Fibroblast of gingiva (primary cell): ENCODE measurements around the gene LRIG1.
A peak's percentile ranks its signal among the peaks of the same experiment; 100 is the strongest.

Experiments
- DNase-seq: peaks from one replicate; pipeline ENCODE4 v3.0.0-alpha.2; 2011; ENCODE audit warnings: low read depth

The LRIG1 gene

DNA sequence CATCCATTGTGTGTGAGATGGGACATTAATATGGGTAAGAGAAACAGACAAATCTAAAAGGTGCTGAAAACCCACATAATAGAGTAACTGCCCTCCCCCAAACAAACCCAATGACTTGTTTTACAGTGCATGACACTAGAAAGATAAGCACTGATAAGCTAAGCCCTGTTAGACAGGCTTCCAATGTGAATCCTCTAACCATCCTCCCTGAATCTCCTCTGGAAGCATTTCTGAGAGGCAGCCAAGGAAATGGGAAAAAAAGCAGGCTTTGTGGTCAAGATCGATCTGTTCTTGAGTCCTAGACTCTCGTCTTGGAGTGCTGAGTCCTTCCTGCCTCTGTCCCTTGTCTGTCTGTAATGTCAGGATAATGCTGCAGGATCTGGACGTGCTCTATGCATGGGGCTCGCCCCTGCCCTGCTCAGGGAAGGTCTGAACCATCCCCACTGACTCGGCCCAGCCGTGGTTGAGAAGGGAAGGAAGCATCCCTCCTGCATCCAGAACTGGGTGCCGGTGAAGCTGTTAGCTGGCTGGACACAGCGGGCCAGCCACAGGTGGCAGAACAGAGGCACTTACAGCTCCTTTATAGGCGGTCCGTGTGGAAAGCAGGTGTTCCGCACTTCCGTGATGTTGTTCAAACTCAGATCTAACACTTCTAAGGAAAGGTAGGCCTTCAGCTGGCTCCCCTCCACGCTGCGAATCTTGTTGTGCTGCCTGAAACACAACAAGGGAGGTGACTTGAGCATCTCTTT, 84.1 kb downstream of the LRIG1 start:
- DNase-seq: no peak

DNA sequence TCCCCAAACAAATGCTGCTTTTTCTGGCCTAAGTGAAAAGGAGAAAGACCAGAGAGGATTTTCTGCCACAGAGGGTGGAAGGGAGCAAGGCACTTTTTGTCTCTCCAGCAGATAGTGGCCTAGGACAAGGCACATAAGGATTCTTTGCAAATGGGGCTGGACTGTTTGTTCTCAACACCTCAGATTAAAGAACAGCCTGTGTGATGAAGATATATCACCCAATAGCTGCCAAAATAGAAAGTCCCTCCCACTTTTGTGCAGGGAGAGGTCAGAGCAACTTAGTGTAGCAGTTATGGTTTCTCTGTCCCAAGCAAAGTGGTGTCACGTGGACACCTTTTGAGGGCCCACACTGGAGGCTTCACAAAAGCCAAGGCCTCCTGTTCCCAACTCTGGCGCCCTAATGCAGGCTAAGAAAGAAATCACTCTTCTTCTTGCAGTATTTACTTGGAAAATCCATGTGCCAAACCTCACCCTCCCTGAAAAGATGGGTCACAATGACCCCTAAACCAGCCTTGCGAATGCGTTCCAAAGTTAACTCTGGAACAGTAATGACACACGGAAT, 84.9 kb downstream of the LRIG1 start:
- no peak for DNase-seq

DNA sequence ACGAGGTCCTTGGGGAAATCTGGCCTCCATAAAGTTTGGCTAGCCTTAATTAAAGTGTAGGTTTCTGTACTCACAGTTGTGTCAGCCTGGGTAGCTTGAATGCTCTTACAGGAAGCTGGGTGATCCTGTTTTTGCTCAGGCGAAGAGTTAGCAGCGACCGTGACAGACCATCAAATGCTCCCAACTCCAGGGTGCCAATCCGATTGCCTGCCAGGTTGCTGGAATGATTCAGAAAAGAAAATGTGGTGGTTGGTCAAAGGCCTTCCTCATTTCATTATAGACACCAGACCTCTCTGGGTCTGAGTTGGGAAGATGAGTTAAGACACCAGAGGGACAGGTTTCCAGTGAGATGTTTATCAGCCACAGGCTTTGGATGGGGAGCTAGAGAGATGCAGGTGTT, 86.0 kb downstream of the LRIG1 start:
- no peak for DNase-seq

DNA sequence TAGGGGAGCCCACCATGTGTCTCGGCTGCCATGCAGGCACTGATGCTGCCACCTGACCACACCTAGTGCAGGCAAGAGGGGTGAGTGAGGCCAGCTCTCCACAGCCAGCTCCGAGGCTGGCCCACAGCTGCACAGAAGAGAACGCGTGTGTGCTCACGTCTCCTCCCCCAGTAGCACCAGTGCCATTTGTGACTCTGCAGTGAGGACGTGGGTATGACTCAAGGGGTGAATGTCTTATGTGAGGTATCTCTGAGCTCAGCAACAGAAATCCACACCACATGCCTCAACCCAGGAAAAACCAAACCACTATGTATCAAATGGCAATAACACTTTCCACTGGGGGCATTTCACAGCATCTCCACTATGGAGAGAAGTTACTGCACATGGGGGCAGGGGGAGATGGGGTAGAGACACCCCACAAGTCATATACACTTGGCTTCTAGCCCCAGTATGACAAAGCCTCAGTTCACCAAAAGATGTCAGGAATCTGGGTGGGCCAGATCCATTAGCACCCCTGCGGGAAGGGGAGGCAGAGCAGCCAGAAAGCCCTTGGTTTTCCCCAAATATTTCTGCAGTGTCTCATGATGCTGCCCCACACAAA, 87.6 kb downstream of the LRIG1 start:
- peak; percentile 74 for DNase-seq

DNA sequence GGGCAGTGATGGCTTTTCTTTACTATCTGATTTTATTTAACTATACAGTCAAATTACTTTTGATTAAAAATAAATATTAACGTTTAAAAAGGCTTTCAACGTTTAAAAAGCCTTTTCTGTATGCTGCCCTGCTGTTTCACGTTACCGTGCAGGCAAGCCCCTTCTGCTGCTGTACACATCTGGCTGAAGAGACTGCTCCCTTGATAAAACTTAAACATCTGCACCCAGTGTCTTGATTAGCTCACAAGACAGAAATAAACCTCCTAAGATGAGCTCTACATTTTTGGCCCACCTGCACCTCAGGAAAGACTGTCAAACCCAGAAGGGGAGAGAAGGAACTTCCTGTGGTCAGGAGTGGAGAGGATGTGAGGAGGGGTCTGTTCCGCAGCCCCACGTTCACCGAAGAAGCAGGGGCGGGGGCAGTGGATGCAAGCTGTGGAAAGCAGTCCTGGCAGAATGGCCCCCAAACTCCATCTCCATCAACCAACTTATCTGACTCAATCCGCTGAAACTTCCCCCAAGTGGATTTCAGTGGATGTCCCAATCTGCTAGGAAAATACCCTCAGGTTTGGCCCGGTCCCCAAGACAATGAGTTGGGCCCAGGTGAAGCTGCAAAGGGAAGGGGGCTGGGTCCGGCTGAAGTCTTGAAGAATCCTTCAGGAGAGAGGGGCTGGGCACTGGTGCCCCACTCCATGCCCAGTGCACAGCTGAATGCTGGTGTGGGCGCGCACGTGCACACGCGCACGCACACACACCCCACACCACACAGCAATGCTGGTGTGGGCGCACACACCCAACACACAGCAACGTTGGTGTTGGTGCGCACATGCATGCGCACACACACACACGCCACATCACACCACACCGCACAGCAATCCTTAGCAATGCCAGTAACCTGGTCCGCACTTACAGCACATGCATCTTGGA, 88.6 kb downstream of the LRIG1 start:
- no peak for DNase-seq

DNA sequence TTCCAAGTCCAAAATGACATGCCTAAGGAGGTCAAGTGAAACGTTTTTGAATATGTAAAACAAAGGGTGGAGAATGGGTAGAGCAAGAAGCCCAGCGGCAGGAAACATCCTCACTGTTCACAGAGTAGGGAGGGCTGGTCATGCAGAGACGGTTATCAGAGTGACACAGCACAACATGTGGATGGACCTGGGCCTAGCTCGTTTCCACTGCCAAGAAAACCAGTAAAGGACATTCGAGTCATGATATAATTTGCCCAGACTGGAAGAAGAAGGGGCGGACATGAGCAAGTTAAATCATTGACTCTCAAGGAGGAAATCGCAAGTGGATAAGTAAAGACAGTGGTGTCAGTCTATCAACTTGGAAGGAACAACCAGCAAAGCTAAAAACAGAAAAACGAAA, 89.3 kb downstream of the LRIG1 start:
- no peak for DNase-seq

DNA sequence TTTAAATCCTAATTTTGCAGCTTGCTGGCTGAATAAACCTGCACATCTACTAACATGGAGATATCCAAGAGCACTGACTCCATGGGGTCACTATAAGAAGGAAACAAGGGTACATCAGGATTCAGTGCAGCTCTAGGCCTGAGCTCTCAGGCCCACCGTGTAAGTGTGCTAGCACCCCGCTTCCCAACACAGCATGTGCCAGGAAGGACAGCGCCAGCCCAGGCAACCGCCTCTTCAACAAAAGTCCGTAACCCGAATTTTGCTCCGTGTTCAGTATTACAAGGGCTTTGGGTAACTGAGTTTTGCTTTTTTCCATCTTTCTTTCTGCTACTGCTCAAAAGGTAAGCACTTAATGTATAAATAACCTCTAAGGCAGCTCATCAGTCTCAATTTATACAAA, 89.8 kb downstream of the LRIG1 start:
- DNase-seq: no peak

DNA sequence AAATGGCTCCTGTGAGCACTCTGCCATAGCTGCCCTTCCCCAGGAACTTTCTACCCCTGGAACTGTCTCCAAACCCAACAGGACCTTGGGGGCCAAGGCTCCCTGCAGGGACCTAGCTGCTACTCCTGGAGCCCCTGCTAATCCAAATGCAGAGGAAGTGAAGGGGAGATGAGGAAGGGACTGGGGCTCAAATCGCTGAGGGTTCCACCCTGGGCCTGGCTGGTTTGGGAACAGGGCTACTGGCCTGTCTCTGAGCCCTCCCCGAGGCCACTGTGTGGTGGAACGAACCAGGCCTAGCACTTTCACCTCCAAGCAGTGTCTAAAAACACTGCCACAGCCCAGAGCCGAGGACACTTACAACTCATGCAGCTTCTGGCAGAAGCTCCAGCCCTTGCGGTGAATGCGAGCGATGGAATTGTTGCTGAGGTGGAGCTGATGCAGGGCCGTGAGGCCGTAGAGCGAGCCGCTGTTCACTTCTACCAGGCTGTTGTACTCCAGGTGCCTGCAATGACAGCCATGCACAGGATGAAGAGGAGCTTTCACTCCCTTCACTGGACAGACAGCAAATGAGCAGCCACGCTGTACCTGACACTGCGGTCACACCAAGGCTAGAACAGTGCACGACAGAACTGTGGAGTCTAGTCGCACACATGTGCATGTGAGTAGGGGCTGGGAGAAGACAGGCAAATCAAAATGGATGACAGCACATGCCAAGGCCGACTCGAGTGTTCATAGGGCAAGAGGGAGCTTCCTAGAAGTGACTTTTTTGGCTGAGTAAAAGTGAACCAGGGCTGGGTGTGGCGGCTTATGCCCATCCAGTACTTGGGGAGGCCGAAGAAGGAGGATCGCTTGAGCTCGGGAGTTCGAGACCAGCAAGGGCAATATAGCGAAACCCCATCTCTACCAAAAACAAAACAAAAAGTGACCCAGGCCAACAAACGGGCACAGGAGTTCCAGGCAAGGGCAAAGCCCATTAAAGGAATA, 90.8 kb downstream of the LRIG1 start:
- no peak for DNase-seq

DNA sequence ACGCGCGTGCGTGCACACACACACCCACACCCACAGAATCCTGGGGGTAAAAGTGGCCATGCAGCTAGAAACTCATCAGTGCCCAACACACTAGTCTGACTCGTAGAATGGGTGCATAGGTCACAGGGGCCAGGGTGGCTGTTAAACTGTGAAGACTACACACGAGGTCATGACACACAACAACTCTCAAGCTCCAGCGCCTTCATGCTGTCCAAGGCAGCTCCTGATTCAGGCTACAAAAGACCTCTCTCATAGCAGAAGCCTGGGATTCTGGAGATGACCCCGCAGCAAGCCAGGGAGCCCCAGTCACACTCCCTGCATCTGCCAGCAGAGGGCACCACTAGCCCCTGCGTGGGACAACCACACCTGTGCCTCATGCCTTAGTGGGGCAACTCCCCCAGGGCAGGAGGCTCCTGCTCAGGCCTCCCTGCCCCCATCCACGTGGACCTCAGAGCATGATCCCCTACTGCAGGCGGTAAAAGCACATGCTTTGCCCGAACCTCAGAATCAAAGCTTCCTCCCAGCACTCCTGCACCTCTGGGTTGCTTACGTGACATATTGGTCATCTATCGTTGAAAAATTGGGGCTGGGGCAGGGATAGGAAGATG, 93.1 kb downstream of the LRIG1 start:
- DNase-seq: peak; percentile 26

DNA sequence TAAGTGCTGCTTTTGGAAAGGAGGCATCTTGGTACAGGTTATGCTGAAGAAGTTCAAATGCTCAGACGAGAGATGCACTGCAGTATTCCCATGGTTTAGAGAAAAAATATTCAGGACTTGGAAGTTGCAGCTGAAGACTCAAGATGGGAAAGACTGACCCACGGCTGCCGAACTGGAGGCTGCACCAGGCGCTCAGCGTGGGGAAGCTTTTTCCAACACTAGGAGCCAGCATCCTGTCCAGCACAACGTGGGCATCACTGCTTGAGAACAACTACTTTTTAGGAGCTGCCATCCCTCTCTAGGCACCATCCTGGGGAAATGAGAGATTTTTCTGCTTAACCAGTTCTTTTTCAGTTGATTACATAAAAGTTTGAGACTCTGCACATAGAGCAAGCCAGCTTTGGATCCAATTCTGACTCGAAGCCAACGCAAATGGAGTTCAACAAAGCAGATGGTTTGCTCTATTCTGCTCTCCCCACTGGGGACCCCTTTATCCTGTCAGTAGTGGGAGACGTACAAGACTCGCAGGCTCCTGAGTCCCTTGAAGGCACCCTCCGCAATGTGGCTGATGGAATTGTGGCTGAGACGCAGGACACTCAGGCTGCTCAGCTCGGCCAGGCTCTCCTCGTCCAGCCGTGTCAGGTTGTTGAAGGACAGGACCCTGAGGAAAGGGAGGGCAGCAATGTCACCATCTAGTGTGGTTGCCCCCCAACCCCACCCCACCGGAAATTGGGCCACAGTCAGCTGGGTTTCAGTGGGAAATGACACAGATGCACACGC, 93.8 kb downstream of the LRIG1 start:
- DNase-seq: no peak

DNA sequence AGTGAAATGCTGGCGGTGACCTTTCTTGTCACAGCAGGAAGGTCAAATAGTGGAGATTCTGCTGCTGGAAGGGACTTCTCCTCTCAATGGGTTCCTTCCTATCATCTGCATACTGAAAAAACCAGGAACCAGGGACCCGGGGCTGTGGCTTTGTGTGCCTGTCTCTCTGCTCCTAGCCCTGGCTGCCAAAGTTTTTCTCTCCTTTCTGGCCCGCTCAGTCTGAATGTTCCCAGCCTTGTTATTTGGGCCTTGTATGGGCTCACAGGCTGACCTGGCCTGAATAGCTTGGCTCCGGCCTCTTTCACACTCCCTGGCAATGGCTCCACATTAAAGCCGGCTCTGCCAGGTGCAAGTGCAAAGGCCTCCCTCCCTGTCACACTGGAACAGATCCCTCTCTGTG, 94.7 kb downstream of the LRIG1 start:
- no peak for DNase-seq

DNA sequence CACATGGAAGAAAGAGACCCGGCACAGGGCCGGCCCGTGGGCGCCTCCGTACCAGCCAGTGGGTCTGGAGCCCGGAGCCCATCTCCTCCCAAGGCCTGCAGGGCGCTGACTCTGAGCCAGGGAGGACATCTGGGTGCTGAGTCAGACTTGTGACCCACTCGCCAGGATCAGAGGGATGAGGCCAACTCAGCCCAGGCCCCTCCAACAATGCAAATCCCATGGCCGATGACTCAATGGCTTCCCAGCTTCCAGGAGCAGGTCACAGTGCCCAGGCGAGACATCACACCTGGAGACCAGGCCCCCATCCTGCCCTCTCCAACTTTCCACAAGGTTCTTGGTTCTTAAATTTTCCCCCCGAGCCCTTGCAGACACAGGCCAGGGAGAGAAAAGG, 95.1 kb downstream of the LRIG1 start:
- DNase-seq: peak; percentile 70

DNA sequence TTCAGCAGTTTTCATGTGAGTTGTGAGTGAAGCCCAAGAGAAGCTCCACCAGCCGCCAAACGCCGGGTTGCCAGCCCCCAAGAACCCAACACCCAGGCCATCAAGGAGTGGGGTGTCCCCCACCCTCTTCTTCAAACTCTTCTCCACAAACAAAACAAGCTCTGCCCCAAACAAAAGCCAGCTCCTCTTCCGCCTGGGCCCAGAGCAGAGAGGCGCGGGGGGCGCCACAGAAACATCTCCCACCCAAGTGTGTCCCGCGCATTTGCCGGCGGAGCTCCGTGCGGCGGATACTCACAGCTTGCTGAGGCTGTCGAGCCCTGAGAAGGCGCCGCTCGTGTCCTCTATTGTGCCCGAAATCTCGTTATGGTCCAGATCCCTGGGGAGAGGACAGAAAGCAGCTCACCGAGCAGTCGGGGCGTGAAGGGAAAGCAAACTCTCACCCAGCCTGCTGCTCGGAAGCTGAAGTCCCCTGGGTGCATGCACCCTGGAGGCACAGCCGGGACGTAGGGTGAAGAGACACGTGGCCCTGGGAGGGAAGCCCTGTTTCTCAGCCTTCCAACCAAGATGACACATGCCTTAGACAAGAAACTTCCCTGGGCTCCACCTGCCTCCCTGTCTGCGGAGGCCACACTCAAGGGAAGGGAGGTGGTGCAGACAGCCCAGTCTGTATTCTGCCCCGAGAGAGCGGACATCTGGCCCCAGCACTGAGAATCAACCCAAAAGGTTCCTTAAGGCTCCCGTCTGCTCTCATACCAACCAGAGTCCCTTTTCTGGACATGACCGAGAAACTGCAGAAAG, 95.7 kb downstream of the LRIG1 start:
- no peak for DNase-seq

DNA sequence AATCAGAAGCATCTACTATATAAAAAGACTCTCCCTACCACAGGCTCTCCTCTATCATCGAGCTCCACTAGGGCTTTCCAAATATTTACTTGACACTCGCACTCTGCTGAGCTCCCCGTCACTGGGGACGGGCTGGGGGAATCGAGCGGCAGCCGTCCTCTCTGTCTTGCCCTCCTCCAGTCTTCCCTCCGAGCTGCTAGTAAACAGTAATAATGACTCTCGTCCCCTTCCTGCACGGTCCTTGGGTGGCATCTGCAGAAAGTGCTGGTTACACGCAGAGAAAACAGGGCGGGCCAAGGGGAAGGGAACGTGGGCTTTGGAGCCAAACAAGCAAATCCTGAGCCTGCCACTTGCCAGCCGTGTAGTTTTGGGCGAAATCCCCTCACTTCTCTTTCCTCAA, 96.6 kb downstream of the LRIG1 start:
- DNase-seq: no peak

DNA sequence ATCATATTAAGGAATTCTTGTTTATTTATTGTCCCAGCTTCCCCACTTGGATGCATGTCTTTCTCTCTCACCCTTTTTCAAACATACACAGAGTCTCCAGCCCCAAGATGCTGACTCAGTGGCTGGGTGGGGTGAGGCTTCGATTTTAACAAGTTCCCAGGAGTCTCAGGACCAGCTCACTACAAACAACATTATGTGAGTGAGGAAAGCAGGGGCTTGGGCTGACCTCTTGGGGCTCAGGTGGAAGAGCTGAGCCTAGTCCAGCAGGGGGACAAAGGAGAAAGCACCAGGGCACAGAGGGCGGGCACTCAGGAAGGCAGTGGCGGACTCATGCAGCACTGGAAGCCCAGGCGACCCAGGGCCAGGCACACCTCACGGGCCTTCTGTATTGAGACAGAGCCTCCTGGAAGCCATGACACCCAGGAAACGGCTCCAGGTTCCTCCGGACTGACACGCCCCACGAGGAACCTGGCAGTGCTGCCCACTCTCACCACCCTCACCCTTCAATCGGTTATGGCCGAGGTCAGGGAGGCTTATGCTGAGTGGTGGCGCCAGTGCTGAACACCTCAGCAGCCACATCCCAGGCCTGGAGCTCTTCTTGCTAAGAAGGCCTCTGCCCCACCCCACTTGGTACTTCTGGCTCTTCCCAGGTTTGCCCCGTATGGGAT, 97.4 kb downstream of the LRIG1 start:
- peak; percentile 21 for DNase-seq

DNA sequence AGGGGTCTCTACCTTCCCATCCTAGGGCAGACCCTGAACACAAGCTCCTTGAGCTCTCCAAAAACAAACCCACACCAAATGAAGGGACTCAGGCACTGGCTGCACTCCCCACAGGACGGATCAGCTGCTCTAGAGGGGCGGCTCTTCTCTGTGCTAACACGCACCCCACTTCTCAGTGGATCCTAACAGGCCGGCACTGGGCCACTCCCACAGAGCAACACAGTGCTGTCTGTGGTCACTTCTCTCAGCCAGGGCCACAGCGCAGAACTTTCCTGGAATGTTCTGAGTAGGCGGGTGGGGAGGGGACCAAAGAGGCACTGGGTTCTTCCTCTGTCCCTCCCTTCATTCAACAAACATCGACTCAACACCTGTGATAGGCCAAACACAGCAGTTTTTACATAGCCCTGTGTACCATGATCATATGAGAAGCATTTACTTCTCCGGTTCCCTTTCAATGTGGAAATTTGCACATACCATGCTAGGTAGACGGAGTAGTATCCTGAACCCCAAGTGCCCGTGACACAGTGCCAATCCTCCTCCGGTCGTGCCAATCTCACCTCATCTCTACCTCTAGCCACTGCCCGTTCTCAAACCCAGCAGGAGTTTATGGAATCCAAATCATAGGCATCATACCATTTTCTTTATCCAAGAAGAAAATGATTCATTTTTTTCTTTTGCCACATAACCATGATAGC, 98.1 kb downstream of the LRIG1 start:
- DNase-seq: no peak

DNA sequence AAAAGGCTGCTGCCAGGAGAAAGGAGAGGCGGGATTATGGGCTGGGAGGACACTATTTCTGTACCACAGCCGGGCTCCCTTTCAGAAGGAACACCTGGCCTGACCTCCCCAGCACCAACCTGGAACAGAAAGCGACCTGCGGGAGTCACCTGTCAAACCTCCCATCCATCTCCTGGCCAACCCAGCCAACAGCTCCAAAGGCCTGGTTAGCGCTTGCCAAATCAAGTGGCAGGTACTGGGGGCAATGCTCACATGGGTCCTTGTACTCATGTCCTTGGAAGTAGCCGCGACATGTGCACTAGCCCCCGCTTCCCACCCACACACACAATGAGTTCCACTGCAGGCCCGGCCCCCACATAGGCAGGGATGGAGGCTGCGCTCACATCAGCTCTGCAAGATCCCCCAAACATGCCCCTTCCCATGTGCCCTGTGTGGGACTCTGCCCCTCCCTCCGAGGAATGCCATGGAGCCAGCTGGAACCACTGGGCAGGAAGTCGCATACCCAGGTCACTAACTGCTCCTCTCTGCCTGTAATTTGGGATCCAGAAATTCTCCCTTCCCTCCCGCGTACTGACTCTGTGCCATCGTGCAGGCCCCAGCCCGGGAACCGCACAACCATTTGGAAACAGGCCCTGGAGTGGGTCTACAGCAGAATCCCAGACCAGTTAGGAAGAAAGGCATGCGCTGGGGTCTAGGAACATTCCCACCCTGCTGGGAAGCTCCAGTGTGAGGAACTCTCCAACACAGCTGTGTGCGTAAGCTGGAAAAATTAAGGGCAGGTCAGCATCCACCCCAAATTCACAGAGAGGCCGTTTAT, 98.9 kb downstream of the LRIG1 start:
- no peak for DNase-seq
